Stimulated activated CD4-positive, alpha-beta T cell treated with anti-CD3 and anti-CD28 coated beads, Interleukin-15, amount 100 ng/mL, for 48 hours (primary cell): ENCODE data around the gene MARK4.

Experiments used
- DNase-seq, 2 donors: peaks; one replicate each; pipeline ENCODE4 v3.0.0-alpha.2; 2020; ENCODE audit warnings: low read depth in 2 of 2

MARK4 gene

DNA sequence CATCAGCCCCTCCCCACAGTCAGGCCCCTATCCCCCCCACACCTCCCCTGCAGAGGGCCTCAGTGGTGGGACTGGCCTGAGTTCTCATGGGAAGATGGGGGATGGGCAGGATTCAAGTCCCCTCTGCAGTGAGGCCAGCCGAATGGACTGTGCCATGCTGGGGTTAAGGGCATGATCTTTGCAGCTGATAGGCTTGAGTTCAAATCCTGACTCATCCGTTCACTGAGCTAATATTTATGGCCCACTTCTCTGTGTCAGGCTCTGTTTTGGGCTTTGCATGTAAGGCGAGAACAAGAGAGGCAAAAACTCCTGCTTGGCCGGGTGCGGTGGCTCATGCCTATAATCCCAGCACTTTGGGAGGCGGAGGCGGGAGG, 20.7 kb downstream of the MARK4 start:
- no peak for DNase-seq

- DNase-seq: no peak
Observed at GRCh38 chr19:45273521-45273855, 22.4 kb downstream of the MARK4 start.

DNA sequence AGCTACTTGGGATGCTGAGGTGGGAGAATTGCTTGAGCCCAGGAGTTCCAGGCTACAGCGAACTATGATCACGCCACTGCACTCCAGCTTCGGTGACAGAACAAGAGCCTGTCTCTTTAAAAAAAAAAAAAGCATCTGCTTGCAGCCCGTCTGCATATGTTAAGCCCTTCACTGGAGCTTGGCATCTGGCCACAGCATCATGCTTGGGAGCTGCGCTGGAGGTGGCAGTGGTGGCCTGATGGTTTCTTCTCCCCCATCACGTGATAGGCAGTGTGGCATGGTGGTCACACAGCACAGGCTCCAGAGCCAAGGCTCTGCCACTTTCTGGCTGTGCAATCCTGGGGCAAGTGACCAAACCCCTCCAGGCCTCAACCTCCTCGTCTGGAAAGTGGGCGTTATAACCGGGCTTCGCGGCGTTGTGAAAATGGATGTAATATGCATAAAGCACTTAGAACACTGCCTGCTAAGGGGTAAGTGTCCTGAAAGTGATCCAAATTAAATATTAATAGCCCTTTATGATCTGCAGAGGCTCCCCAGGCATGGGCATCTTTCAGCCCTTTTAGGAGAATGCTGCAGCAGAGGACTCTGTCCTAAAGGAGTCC, 24.4 kb downstream of the MARK4 start:
- no peak for DNase-seq

DNA sequence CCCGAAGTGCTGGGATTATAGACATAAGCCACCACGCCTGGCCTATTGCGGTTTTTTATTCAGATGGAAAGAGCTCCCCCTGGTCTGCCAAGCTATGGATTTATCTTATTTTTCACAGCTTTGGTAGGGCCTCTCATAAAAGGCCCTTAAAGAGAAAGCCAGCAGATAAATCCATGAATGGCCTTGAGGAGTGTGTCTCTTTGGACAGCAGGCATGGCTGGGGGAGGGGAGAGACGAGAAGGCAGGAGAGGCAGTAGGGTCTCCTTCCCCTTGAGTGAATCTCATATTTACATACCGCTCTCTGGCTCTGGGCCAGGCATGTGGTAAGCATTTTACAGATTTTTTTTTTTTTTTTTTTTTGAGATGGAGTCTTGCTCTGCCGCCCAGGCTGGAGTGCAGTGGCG, 25.2 kb downstream of the MARK4 start:
- no peak for DNase-seq

DNA sequence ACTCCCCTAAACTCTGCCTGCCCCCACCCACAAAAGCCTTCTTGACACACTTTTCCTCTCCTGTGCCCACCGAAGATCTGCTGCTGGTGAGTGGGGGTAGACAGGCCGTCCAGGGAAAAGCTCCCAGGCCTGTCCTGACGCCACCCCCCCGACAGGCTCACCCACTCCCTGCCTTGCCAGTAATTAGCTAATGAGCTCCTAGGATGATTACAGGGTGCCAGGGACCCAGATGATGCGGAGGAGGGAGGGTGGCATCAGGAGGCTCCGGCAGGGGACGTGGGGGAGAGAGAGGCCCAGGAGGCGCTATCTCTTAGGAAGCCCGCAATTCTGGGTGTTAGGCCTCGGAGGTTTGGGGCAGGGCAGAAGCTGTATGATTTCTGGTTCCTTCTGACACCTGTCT, 27.0 kb downstream of the MARK4 start:
- DNase-seq: no peak

DNA sequence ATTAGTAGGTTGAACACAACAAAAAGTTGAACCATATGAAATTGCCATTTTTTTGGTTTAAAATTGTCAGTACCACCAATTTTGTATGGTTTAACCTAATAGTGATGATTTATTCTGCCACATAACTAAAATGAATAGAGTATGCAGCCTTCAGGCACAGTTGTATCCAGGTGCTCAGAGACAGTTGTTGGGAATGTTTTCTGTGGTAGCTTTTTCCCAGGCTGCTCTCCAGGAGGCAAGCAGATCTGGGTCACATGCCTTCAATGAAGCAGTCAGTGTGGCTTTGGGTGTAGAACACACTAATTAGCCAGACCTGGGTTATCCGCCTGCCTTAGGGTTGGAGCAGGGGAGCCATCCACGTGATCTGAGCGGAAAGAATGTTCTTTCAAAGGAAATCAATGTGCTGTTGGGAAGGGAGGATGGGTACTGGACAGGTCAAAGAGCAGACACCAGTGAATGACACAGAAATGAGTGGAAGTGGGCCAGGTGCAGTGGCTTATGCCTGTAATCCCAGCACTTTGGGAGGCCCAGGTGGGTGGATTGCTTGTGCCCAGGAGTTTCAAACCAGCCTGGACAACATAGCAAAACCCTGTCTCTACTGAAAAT, 28.6 kb downstream of the MARK4 start:
- DNase-seq: no peak

- no peak for DNase-seq
Observed at GRCh38 chr19:45280471-45280961, 29.4 kb downstream of the MARK4 start.

DNA sequence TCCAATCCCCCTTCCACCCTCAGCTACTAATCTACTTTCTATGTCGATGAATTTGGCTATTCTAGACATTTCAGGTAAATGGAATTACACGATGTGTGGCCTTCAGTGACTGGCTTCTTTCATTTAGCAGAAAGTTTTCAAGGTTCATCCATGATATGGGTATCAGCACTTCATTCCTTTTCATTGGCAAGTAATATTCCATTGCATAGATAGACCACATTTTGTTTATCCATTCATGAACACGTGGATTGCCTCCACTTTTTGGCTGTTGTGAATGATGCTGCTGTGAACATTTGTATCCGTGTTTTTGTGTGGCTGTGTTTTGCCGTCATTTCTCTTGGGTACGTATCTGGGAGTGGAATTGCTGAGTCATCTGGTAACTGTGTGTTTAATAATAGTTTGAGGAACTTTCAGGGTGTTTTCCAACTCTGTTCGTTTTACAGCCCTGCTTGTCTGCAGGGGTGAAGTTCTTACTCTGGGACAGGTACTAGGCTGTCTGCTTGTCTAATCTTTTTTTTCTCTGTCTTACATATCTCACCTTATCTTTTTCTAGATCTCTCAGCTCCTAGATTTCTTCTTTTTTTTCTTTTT, 32.5 kb downstream of the MARK4 start:
- DNase-seq: no peak

DNA sequence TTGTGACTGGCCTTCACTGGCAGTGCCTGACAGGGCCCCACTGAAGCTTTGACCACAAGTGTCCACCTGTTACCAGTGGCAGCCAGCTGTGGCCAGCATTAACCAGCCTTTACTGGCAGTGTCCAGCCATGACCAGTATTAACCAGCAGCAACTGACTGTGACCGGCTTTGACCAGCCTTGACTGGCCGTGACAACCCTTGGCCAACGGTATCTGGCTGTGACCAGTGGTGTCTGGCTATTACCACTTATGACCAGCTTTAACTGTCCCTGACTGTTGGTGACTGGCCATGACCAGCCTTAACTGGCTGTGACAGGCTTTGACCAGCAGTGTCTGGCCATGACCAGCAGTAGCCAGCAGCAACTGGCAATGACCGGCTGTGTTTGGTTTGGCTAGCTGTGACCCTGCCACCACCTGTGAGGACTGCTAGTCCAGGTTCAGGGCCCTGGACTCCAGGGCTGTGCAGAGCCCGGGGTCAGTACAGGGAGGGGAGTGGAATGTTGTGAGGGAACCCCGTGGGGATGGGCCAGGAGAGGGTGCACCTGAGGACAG, 39.4 kb downstream of the MARK4 start:
- DNase-seq: no peak

DNA sequence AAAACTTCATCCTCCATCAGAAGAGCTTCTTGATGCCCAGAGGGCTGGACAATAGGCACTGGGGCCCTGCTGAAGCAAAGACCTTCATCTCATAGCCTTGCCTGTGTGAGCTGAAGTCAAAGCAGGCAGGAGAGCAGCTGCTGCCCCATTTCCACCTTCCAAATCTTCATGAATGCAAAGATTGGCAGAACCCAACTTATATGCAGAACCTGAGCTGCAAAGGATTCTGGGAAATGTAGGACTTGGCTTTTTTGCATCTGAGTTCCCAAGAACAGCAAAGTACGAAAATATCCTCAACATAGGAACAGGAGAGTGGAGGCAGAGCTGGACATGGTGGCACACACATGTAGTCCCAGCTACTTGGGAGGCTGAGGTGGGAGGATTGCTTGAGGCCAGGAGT, 40.8 kb downstream of the MARK4 start:
- no peak for DNase-seq

DNA sequence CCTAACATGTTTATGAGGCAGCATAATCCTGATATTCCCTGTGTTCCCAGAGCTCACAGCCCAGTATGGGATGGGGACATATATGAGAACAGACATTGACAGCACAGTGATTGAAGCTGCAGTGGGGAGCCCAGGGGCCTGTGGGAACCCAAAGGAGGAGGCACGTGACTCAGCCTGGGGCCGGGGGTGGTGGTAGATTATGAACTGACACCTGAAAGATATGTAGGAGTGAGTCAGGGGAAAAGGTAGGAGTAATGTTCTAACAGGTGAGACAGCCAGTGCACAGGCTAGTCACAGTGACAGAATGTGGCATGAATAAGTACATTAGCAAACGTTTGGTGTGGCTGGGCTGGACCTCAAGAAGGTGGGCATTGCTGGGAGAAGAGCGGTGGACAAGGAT, 42.6 kb downstream of the MARK4 start:
- DNase-seq: peak; percentile 17 to 36

DNA sequence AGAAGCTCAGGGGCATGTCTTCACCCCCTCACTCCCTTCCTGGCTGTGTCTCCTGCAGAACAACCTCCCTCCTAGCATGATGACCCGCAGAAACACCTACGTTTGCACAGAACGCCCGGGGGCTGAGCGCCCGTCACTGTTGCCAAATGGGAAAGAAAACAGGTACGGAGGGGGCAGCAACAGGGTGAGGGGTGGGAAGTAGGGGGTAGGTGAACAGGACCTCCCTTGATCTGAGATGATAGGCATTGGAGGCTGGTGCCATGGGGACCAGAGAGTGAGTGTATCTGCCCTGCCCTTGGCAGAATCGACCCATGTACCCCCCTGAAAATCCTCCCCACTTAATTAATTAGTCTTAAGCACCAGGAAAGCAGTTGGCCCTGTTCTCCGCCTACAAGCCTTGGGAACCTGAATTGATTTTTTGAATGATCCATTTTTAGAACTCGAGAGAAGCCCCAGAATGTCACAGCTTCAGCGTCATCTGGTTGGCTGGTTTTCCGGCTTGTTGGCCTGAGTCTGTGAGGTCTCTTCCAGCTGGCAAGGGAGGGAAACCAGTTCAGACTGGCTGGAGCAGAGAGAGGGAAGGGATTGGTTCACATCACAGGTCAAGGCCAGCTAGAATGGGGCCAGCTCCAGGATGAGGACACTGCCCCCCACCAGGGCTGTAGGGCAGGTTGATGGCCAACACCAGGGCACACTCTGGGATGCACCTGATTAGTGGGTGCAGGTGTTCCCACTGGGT, 43.4 kb downstream of the MARK4 start:
- DNase-seq: no peak

- no peak for DNase-seq
Observed at GRCh38 chr19:45295873-45296272, 44.8 kb downstream of the MARK4 start.

- no peak for DNase-seq
Observed at GRCh38 chr19:45296355-45296754, 45.3 kb downstream of the MARK4 start.

DNA sequence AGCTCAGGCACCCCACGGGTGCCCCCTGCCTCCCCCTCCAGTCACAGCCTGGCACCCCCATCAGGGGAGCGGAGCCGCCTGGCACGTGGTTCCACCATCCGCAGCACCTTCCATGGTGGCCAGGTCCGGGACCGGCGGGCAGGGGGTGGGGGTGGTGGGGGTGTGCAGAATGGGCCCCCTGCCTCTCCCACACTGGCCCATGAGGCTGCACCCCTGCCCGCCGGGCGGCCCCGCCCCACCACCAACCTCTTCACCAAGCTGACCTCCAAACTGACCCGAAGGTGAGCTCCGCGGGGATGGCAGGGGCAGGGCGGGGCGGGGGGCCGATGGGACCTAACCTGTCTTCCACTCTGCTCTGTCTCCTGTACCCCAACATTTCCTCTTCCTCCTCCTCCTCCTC, 46.6 kb downstream of the MARK4 start:
- no peak for DNase-seq

- no peak for DNase-seq
Observed at GRCh38 chr19:45298264-45298663, 47.2 kb downstream of the MARK4 start.

DNA sequence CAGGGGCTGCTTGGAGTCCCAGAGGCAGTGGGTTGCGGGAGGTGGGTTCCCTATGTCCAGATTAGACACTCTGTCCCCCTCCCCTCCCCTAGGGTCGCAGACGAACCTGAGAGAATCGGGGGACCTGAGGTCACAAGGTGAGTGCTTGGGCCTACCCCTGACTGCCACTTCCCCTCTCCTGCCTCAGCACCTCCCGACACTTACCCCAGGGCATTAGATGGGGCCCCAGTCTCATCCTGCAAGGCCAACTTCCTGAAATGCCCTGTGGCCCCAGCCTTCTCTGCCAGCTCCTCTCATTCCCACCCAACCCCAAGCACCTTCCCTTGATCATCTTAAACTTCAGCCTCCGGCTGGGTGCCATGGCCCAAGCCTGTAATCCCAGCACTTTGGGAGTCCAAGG, 48.6 kb downstream of the MARK4 start:
- no peak for DNase-seq

GRCh38 chr19:45302416-45302815, 51.3 kb downstream of the MARK4 start:
- DNase-seq: no peak

DNA sequence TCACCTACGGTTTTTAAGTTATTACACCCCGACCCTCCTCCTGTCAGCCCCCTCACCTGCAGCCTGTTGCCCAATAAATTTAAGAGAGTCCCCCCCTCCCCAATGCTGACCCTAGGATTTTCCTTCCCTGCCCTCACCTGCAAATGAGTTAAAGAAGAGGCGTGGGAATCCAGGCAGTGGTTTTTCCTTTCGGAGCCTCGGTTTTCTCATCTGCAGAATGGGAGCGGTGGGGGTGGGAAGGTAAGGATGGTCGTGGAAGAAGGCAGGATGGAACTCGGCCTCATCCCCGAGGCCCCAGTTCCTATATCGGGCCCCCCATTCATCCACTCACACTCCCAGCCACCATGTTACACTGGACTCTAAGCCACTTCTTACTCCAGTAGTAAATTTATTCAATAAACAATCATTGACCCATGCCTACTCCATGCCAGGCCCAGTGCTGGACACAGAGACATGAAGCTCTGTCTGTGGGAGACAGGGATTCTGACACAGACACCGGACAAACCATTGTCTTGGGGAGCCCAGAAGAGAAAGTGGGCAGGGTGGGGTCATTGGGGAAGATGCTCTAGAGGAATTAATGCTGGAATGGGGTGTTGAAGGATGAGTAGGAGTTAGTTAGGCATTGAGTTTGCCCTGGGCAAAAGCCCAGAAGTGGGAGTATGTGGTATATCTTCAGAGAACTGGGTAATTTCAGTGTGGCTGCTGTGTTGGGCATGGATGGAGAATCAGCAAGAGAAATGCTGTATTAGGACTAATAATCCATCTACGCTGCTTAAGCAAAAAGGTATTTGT, 52.4 kb downstream of the MARK4 start:
- no peak for DNase-seq

DNA sequence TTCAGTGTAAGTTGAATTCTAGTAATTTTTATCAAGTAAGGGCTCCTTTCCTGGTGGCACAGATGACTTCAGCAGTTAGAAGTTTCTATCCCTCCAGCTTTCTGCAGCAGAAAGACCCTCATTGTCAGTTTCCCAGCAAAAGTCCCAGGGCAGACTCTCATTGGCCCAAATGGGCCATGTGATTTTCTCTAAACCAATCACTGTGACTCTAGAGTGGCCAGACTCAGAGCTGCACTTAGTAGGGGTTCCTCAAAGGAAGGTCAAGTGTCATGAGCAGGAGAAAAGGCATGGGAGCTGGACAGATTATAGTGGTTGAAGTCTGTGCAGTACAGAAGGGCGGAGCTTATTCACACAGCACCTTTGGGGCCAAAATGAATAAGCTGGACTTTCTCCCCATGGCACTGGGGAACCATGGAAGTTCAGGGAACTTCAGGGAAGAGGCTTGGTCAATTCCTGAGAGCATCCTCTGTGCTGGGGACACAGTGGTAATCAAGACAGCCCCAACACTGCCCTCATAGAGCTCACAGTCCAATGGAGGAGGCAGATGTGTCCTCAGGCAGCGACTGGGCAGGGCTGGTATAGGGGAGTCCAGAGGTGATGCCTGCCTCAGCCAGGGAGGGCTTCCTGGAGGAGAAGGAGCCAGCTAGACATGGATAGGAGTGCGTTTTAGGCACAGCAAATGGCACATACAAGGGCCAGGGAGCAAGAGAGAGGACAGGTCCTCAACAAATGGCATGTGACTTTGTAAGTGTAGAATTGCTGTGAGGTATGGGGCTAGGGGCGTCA, 53.3 kb downstream of the MARK4 start:
- DNase-seq: no peak

GRCh38 chr19:45305007-45305406, 53.9 kb downstream of the MARK4 start:
- no peak for DNase-seq
